GM19043 (cell line): ENCODE results near the gene DNAJB6.

ENCODE experiments used
- ATAC-seq: cut with Tn5 transposase; IDR thresholded peaks from one replicate; pipeline ENCODE4 v1.9.1; 2021; ENCODE audit warnings: low read depth; ENCODE audit not compliant: unreplicated experiment

The DNAJB6 gene

GRCh38 chr7:157336383-157337315 lies at the start of gene DNAJB6:
DNAJB6 (plus strand) TSS chr7:157337004; CDS start chr7:157358573, 21,569 bp downstream.
- ATAC-seq = peak; percentile 65

- ATAC-seq = no peak
These were observed 45.3 kb upstream of the DNAJB6 start for GRCh38 chr7:157291404-157292080.

GRCh38 chr7:157292258-157292657 lies 44.5 kb upstream of the DNAJB6 start:
- ATAC-seq = no peak

- ATAC-seq = no peak
These were observed 43.9 kb upstream of the DNAJB6 start for GRCh38 chr7:157292770-157293412.

GRCh38 chr7:157293413-157293788 lies 43.4 kb upstream of the DNAJB6 start:
- ATAC-seq = no peak

- no peak for ATAC-seq
These were observed 42.0 kb upstream of the DNAJB6 start for GRCh38 chr7:157294773-157295172.

GRCh38 chr7:157295338-157295737 lies 41.5 kb upstream of the DNAJB6 start:
- ATAC-seq = no peak

GRCh38 chr7:157297185-157297584 lies 39.6 kb upstream of the DNAJB6 start:
- no peak for ATAC-seq

- no peak for ATAC-seq
These were observed 37.5 kb upstream of the DNAJB6 start for GRCh38 chr7:157299317-157299612.

GRCh38 chr7:157299613-157300368 lies 37.0 kb upstream of the DNAJB6 start:
- no peak for ATAC-seq

- no peak for ATAC-seq
These were observed 36.4 kb upstream of the DNAJB6 start for GRCh38 chr7:157300369-157300825.

- ATAC-seq = no peak
These were observed 35.1 kb upstream of the DNAJB6 start for GRCh38 chr7:157301610-157302120.

GRCh38 chr7:157306846-157307838 lies 29.7 kb upstream of the DNAJB6 start:
- no peak for ATAC-seq

- no peak for ATAC-seq
These were observed 26.7 kb upstream of the DNAJB6 start for GRCh38 chr7:157309988-157310668.

GRCh38 chr7:157310676-157311185 lies 26.1 kb upstream of the DNAJB6 start:
- ATAC-seq = no peak

- no peak for ATAC-seq
These were observed 23.9 kb upstream of the DNAJB6 start for GRCh38 chr7:157312941-157313340.

- no peak for ATAC-seq
These were observed 23.2 kb upstream of the DNAJB6 start for GRCh38 chr7:157313645-157314044.

GRCh38 chr7:157318015-157318706 lies 18.6 kb upstream of the DNAJB6 start:
- ATAC-seq = peak; percentile 88
